GM12872 (cell line): ENCODE measurements around the gene TNS3.

ENCODE experiments used
- TF ChIP-seq, protein P1 (sequence below): IDR thresholded peaks from 3 replicates; pipeline ENCODE4 v1.5.1; 2011; ENCODE audit warnings: low read depth, mild to moderate bottlenecking, low read length, moderate library complexity; ENCODE audit not compliant: insufficient read depth

The TNS3 gene

DNA sequence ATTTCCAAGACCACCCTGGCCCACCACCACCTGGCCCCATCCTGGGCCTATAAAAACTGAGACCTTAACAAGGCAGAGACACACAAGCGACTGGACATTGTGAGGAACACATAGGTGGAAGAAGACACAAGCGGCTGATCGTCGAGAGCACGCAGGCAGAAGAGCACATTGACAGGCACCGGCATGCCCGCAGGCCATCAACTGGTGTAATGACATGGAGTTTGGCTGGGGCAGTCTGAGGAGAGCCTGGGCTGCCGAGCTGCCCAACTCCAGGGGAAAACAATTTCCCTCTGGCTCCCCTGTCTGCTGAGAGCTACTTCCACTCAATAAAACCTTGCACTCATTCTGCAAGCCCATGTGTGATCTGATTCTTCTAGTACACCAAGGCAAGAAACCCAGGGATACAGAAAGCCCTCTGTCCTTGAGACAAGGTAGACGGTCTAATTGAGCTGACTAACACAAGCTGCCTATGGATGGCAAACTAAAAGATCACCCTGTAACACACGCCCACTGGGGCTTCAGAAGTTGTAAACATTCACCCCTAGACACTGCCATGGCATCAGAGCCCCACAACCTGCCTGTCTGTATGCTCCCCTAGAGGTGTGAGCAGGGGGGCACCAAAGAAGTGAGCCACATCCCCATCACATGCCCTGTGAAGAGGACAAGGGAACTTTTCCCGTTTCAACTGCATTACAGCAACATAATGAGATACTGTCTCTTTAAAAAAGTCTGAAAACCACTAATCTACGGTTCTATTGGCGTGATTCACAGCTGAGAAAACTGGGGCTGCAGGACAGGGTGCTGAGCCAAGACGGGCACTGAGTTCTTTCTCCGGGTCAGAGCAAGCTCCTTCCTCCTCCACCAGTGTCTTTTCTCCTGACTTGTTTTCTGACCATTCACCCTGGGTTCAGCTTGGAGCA is 18.5 kb upstream of the TNS3 start:
- TF ChIP-seq, protein P1, sequence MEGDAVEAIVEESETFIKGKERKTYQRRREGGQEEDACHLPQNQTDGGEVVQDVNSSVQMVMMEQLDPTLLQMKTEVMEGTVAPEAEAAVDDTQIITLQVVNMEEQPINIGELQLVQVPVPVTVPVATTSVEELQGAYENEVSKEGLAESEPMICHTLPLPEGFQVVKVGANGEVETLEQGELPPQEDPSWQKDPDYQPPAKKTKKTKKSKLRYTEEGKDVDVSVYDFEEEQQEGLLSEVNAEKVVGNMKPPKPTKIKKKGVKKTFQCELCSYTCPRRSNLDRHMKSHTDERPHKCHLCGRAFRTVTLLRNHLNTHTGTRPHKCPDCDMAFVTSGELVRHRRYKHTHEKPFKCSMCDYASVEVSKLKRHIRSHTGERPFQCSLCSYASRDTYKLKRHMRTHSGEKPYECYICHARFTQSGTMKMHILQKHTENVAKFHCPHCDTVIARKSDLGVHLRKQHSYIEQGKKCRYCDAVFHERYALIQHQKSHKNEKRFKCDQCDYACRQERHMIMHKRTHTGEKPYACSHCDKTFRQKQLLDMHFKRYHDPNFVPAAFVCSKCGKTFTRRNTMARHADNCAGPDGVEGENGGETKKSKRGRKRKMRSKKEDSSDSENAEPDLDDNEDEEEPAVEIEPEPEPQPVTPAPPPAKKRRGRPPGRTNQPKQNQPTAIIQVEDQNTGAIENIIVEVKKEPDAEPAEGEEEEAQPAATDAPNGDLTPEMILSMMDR: no peak

DNA sequence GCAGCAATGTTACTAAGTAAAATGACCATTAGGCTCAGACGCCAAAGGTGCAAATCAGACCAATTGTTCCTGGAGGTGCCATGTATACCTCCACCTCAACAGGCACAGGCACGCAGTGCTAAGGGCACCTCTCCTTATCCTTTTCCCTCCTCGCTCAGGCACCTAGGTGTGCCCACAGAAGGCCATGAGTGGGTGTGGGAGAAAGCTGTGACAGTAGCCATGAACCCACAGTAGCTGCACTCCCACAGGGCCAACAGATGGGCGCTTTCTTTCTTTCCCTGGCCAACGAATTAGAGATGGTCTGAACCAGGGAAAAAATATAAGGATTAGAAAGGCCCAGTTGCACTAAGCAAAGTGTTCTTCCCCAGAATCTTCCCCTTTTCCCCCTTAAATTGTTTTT is 15.5 kb upstream of the TNS3 start:
- TF ChIP-seq, protein P1: no peak

DNA sequence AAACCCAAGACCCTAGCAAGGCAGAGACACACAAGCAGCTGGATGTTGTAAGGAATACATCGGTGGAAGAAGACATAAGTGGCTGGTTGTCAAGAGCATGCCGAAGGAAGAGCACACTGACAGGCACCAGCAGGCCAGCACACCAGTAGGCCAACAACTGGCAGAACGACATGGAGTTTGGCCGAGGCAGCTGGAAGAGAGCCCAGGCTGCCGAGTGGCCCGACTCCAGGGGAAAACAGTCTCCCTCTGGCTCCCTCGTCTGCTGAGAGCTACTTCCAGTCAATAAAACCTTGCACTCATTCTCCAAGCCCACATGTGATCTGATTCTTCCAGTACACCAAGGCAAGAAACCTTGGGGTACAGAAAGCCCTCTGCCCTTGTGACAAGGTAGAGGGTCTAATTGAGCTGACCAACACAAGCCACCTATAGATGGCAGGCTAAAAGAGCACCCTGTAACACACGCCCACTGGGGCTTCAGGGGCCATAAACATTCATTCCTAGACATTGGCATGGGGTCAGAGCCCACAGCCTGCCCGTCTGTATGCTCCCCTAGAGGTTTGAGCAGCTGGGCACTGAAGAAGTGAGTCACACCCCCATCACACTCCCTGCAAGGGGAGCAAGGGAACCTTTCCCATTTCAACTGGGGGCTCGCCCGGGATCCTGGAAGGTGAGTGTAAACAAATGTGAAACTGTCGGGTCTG is 14.7 kb upstream of the TNS3 start:
- TF ChIP-seq, protein P1: no peak

DNA sequence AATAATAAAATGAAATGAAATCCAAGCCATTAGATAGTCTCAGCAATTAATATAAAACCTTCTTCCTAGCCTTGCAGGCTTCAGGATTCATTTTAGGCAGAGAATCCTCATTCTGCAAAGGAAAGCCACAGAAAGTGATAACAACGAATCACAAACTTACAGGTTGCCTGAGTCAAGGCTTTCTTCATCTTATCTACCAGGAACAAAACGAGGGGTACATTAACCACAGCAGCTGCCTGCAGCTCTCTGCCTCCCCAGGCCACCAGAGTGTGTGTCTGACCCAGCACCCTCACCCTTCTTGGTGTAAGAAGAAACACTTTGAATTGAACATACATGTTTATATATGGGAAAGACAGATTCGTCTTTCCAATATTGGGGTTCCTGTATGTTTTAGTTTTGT is 12.5 kb upstream of the TNS3 start:
- TF ChIP-seq, protein P1: no peak

DNA sequence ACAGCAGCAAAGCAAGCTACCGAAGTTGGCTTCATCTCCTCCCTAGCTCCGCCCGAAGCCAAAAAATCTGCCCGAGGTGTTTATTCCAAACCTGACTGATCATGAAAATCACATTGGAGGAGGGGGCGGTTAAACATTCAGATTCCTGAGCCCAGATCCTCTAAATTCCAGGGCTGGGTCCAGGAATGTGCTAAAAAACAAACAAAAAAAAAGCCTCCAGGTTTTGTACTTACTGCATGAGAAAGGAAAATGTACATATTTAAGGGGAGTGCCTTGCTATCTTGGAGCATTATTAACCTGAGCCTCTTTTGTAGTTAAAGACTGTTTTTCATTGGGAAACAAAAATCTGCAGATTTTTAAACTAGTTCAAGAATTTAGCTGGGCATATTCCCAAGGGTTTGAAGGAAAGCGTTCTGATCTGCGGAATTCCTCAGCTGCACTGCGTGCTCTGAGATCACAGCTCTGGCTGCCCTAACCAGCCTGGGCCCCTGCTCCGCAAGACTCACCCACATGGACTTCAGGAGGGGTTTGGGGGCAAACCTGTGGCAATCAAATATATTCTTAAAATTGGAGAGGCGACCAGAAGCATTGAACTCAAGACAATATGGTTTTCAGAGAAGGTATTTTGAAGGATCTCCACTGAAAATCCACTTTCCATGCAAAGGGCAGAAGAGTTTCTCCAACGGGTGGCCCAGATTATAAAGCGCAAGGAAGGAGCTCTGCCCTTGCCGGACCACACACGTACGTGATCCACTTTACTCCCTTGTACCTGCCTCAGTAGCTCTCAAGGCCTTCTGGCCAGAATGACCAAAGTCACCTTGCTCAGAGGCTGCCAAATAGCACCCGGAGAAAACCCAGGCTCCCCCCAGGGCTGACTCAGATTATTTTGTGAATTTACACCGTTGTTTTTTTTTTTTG is 10.0 kb upstream of the TNS3 start:
- TF ChIP-seq, protein P1: no peak

DNA sequence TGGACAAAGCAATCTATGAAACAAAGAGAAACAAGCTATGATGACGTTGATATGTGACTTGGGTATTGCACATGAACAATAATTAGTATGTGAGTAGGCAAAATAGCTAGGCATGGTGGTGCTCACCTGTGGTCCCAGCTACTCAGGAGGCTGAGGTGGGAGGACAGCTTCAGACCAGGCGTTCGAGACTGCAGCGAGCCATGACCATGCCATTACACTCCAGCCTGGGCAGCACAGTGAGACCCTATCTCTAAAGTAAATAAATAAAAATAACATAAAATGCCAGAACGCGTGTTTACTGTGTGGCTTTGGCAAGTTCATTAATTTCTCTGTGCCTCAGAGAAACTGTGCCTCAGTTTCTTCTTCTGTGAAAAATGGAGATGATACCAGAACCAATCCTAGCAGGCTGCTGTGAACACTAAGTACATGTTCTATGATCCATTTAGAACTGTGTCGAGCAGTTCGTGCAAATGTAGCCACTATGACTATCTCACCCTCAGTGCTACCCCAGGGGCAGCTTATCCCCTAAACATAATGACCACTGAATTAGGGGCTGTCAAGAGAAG is 9.3 kb upstream of the TNS3 start:
- TF ChIP-seq, protein P1: no peak
